T-helper 2 cell treated with Interferon-gamma antibody and Interleukin-4, amounts not matched to agents 5 μg/mL and 100 μg/mL, for 36 hours (primary cell): ENCODE results near the gene RPE65.
"Not testable (repeated sequence)": the region's sequence is repeated elsewhere in the genome, so short reads cannot be mapped to it uniquely, and the experiment has no call there.

ENCODE experiments used
- DNase-seq: peaks from one replicate; pipeline ENCODE4 v3.0.0; 2021; ENCODE audit warnings: low spot score
- H3K27ac Mint-ChIP-seq: one replicate; pipeline ENCODE4 v1.8.0; 2021; ENCODE audit warnings: mild to moderate bottlenecking, mixed read lengths
- H3K27me3 Mint-ChIP-seq: one replicate; pipeline ENCODE4 v1.8.0; 2021; ENCODE audit warnings: low read depth, mixed read lengths
- H3K36me3 Mint-ChIP-seq: one replicate; pipeline ENCODE4 v1.8.0; 2021; ENCODE audit warnings: low read depth, mixed read lengths
- H3K4me1 Mint-ChIP-seq: one replicate; pipeline ENCODE4 v1.8.0; 2021; ENCODE audit warnings: low read depth, mixed read lengths
- H3K4me3 Mint-ChIP-seq: one replicate; pipeline ENCODE4 v1.8.0; 2022; ENCODE audit warnings: mild to moderate bottlenecking, moderate library complexity, mixed read lengths
- H3K9me3 Mint-ChIP-seq: one replicate; pipeline ENCODE4 v1.8.0; 2021; ENCODE audit warnings: mixed read lengths

RPE65 gene

DNA sequence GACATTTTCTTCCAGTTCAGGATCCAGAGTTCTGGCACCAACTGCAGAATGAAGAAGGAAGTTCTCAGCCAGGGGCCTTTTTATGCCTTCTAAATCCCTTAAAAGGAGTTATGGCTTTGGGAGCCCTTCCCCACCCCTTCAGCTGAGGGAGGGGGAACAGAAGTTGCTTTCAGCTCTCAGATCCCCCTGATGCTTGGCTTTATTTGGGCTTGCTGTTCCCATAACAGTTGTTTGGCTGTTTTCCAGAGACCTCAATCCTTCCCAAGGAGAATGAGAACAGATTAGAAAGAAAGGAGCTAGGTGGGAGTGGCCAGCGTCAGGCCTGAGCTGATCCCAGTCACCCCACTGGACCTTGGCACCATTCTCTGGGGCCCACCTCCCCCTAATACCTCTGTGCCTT is at the start of gene RPE65:
Gene RPE65, minus strand, starts transcription at position 54 of the 400 bp plus-strand sequence. Its CDS starts 49 bp downstream, at position 5.
- Mint-ChIP-seq H3K9me3 (no peaks in the 10 kb centered on the region), H3K27me3 (no peaks in the 10 kb centered on the region), H3K4me1 (no peaks in the 10 kb centered on the region), H3K27ac (no peak within 1 kb of the TSS), H3K36me3 (no peaks in the 10 kb centered on the region), H3K4me3 (no peak within 1 kb of the TSS)
- no peak for DNase-seq

DNA sequence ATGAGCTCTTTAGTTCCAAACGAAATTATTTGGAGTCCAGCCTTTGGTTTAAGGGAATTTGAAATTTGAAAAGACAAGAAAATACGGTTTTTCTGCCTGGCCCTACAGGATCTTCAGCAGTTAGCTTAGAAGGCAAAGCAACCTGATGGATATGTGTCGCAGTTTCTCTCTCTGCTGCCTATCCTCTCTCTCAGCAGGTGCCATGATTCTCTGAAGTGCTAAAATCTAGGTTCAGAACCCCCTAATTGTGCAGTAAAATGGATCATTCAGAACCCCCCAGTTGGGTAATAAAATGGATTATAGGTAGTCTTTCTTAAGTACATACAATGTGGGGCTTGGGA is 47.6 kb upstream of the RPE65 start:
- peaks cover 36% of the 10 kb centered on the region for H3K4me1 Mint-ChIP-seq
- H3K27me3 Mint-ChIP-seq = peaks cover 31% of the 10 kb centered on the region
- H3K36me3 Mint-ChIP-seq = peaks cover 15% of the 10 kb centered on the region
- H3K27ac Mint-ChIP-seq = peak overlapping the region; percentile 91
- no peaks in the 10 kb centered on the region for H3K9me3 Mint-ChIP-seq
- DNase-seq = no peak
- peak overlapping the region; percentile 96 for H3K4me3 Mint-ChIP-seq

DNA sequence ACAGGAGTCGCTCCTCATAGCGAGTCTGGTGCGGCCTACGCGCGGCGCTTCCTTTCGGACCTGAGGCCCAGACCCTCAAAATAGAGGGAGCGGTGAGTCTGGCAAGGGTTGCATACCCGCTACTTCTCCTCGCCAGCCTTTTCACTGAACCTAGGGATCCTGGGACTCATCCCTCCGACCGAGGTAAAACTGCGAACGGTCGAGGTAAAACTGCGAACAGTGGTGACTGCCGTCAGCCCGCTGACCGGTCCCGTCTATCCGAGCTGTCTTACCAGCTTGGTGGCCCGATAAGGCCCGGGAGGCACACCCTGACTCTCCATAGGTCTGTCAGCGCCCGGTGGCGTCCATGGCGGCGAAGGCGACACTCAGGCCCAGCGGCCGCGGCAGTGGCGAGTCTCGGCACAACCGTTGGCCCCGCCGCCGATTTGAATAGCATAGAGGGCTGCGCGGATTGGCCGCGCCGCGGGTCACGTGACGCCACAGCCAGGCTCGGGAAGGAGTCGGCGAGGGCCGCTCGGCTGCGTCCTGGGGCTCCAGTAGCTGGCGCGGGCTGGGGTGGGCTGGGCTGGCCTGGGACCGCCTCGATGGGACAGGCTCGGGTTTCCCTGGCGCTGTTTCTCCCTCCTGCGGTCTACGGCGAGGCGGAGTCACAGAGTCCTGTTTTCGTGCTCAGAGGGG is 47.1 kb upstream of the RPE65 start, which contains the start of gene DEPDC1:
Gene DEPDC1, minus strand, starts transcription at position 403 of the 678 bp plus-strand sequence. Its CDS starts 83 bp downstream, at position 320.
- H3K4me3 Mint-ChIP-seq = peak within 1 kb of the TSS; percentile 96
- H3K27me3 Mint-ChIP-seq = peaks cover 30% of the 10 kb centered on the region
- peaks cover 18% of the 10 kb centered on the region for H3K36me3 Mint-ChIP-seq
- peak within 1 kb of the TSS; percentile 91 for H3K27ac Mint-ChIP-seq
- peaks cover 38% of the 10 kb centered on the region for H3K4me1 Mint-ChIP-seq
- H3K9me3 Mint-ChIP-seq = no peaks in the 10 kb centered on the region
- peak; percentile 91 for DNase-seq

DNA sequence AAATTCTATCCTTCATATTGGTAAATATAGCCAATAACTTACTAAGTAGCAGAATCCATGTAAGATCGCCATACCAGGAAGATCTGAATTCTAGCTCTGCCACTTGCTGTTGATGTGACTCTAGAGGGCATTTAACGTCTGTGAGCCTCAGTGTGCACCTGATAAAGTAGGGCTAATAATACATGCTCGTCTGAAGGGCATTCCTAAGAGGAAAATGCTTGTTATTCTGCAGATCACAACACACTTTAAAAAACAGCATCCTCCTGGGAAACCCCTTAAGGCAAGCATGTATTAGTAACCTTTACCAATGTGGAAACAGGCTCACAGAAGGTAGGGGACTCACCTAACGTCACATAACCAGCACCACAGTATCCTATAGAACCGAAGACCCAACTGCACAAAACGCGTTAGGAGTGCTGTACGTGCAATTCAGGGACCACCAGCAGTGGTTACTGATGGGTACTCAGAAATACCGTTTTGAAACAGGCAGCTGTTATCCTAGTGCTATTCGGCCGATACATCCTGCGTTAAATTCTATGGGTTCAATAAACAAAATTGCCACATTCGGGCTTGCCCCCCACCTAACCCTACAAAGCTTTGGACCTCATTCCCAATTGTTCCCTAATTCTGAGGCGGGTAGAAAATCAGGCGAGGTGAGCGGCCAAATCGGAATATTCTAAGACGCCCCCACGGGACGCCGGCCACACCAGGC is 46.4 kb upstream of the RPE65 start:
- Mint-ChIP-seq H3K27ac (peak overlapping the region; percentile 91), H3K4me3 (peak overlapping the region; percentile 96), H3K9me3 (no peaks in the 10 kb centered on the region), H3K27me3 (peaks cover 25% of the 10 kb centered on the region), H3K36me3 (peaks cover 21% of the 10 kb centered on the region), H3K4me1 (peaks cover 36% of the 10 kb centered on the region)
- DNase-seq = peak; percentile 23

DNA sequence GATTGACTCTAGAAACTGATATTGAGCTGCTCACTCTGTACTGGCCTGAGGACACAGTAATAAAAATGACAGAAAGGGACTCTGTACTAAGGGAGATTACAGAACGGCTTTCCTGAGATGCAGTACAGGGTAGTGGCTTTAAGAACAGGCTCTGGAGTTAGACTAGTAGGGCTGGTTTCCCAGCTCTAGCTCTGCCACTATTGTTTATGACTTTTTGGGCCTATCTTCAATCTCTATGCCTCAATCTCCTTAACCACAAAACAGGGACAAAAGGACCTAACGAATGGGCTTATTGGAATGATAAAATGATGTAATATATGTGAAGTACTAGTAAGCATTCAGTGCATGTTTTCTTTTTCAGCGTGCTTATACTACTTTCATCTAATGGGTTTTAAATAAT is 45.8 kb upstream of the RPE65 start:
- no peak for DNase-seq
- peaks cover 5% of the 10 kb centered on the region for H3K9me3 Mint-ChIP-seq

DNA sequence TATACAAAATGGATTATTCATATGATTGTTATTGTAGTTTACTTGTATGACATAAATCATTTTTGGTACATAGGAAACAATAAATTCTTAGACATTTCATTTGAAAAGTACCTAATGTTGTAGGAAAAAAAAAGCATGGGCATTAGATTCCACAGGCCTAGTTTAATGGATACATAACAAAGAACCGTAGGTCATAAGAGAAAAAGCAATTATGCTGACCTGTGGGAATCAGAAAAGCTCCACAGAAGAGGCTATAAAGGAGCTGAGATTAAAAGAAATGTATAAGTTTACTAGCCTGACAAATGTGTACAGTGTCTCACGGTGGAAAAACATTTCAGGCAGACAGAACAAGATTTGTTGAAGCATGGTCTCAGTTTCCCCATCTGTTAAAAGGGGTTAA is 43.4 kb upstream of the RPE65 start:
- Mint-ChIP-seq H3K9me3 (peaks cover 10% of the 10 kb centered on the region), H3K36me3 (peaks cover 40% of the 10 kb centered on the region), H3K27me3 (peaks cover 6% of the 10 kb centered on the region), H3K4me1 (peaks cover 39% of the 10 kb centered on the region), H3K27ac (no peak overlapping the region), H3K4me3 (no peak overlapping the region)
- no peak for DNase-seq

More for the DNA sequence above, 45.8 kb upstream of the RPE65 start:
- Mint-ChIP-seq H3K4me1 (peaks cover 39% of the 10 kb centered on the region), H3K36me3 (peaks cover 26% of the 10 kb centered on the region), H3K27me3 (peaks cover 19% of the 10 kb centered on the region), H3K27ac (peak overlapping the region; percentile 91), H3K4me3 (peak overlapping the region; percentile 96)

DNA sequence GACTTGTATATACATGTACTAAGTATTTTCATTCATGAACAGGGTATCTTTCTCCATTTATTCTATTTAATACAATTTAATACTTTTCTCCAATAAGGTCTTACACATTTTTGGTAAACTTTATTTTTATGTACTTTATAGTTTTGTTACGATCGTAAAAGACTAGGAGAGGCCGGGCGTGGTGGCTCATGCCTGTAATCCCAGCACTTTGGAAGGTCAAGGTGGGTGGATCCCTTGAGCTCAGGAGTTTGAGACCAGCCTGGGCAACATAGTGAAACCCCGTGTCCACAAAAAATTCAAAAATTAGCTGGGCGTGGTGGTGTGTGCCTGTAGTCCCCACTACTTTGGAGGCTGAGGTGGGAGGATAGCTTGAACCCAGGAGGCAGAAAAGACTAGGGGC is 42.5 kb upstream of the RPE65 start:
- not testable (repeated sequence) for H3K27me3 Mint-ChIP-seq, H3K27ac Mint-ChIP-seq, DNase-seq, H3K9me3 Mint-ChIP-seq
- Mint-ChIP-seq H3K36me3 (peaks cover 47% of the 10 kb centered on the region), H3K4me3 (peak overlapping the region; percentile 3), H3K4me1 (peaks cover 37% of the 10 kb centered on the region)

DNA sequence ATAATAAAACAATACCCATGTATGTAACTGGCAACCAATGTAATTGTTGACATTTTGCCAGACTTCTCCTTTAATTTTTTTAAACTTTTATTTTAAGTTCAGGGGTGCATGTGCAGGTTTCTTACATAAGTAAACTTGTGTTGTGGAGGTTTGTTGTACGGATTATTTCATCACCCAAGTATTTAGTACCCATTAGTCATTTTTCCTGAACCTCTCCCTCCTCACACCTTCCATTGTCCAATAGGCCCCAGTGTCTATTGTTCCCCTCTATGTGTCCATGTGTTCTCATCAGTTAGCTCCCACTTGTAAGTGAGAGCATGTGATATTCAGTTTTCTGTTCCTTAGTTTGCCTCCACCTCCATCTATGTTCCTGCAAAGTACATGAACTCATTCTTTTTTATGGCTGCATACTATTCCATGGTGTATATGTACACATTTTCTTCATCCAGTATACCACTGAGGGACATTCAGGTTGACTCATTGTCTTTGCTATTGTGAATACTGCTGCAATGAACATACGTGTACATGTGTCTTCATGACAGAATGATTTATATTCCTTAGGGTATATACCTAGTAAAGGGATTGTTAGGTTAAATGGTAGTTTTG is 40.4 kb upstream of the RPE65 start:
- peaks cover 53% of the 10 kb centered on the region for H3K36me3 Mint-ChIP-seq
- DNase-seq = no peak
- no peak overlapping the region for H3K27ac Mint-ChIP-seq
- peaks cover 35% of the 10 kb centered on the region for H3K4me1 Mint-ChIP-seq
- no peaks in the 10 kb centered on the region for H3K27me3 Mint-ChIP-seq
- peaks cover 10% of the 10 kb centered on the region for H3K9me3 Mint-ChIP-seq
- H3K4me3 Mint-ChIP-seq = no peak overlapping the region

DNA sequence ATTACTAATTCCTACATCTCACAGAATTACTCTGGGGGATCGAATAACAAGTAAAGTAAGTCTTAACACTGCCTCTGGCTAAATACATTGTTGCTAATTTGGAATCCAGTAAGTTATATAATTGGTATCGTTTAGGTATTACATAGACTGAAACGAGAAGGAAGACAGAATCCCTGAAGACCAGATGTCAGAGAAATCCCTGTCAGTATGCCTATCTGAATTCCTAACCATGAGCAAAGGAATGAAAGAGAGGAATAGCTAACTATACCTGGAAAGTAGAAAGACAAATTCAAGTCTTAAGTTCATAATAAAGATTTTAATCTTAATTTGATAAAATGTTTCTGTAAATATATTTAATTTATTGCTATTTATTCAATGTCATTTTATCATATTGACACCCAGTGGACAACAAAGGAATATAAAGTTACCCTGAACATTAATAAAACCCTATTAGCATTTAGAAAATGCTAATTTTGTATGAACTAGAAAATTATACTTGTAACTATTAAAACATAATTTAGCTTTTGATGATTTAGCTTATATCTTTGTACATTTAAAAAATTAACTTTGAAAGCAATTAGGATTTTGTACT is 35.8 kb upstream of the RPE65 start:
- no peak for DNase-seq
- Mint-ChIP-seq H3K4me3 (no peak overlapping the region), H3K4me1 (peaks cover 13% of the 10 kb centered on the region), H3K27me3 (no peaks in the 10 kb centered on the region), H3K36me3 (peaks cover 55% of the 10 kb centered on the region), H3K9me3 (peaks cover 4% of the 10 kb centered on the region), H3K27ac (no peak overlapping the region)

DNA sequence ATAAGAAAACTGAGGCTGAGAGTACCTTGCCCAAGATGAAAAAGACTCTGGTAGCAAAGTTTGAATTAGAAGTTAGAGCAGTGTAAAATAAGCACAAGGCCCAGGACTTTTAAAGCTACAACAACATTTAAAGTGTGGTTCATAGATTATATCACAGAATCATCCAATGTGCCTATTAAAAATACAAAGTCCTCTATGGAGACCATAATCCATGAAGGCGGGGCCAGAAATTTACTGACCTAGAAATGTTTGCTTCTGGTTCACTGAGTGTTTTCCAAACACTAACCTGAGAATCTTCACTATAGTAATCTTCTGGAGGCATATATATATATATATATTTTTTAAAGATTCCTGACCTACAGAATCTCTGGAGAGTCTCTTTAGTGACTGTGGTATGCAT is 34.9 kb upstream of the RPE65 start:
- Mint-ChIP-seq H3K9me3 (no peaks in the 10 kb centered on the region), H3K36me3 (peaks cover 54% of the 10 kb centered on the region), H3K4me3 (no peak overlapping the region), H3K27ac (no peak overlapping the region), H3K4me1 (peaks cover 13% of the 10 kb centered on the region), H3K27me3 (no peaks in the 10 kb centered on the region)
- DNase-seq = no peak

DNA sequence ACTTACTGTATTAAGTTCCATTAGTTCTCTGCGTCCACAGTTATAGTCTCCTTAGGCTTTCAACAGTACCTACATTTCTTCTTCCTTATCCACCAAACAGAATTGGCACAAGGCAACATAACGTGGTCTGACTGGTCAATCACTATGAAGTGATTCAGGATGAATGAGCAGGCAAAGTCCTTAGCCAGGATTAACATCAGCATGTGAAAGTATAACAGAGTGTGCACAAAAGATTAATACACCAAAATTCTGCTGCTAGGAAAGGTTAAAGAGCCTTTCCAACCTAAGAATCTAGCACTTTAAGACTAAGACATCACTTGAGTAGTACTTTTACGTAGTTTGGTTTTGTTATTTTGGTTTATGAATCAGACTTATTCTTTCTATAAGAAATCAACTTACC is 31.3 kb upstream of the RPE65 start:
- Mint-ChIP-seq H3K4me1 (peaks cover 3% of the 10 kb centered on the region), H3K9me3 (no peaks in the 10 kb centered on the region), H3K27me3 (no peaks in the 10 kb centered on the region), H3K4me3 (no peak overlapping the region), H3K27ac (no peak overlapping the region), H3K36me3 (peaks cover 51% of the 10 kb centered on the region)
- no peak for DNase-seq

DNA sequence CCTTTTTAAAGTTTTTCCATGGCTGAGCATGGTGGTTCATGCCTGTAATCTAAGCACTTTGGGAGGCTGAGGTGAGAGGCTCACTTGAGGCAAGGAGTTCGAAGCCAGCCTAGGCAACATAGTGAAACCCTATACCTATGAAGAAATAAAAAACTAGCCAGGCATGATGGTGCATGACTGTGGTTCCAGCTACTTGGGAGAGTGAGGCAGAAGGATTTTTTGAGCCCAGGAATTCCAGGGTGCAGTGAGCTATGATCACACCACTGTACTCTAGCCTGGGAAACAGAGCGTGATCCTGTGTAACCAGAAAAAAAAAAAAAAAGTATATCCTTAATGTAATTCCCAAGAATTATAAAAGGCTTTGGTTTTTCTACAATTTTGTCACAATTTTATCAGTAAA is 29.7 kb upstream of the RPE65 start:
- Mint-ChIP-seq H3K4me1 (peaks cover 3% of the 10 kb centered on the region), H3K27me3 (no peaks in the 10 kb centered on the region), H3K27ac (no peak overlapping the region), H3K36me3 (peaks cover 45% of the 10 kb centered on the region), H3K4me3 (no peak overlapping the region), H3K9me3 (no peaks in the 10 kb centered on the region)
- no peak for DNase-seq

DNA sequence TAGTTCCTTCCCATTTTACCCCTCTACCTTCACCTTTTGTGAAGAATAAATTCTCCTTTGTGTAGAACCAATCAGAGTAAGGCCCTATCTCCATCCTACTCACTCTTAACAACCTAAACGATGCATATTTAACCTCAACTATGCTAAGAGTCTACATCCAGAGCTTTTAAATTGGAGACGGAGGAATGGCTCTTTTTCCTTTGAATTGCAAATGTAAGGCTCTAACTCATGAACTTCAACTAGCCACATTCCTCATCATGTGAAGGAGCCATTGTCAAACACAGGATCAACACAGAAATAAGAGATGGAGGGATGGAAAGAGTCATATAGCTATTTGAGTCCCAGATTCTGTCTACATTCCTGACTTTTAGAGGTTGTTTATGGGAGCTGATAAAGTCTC is 28.9 kb upstream of the RPE65 start:
- no peak overlapping the region for H3K27ac Mint-ChIP-seq
- H3K4me1 Mint-ChIP-seq = peaks cover 3% of the 10 kb centered on the region
- H3K4me3 Mint-ChIP-seq = no peak overlapping the region
- H3K27me3 Mint-ChIP-seq = no peaks in the 10 kb centered on the region
- H3K9me3 Mint-ChIP-seq = no peaks in the 10 kb centered on the region
- no peak for DNase-seq
- peaks cover 45% of the 10 kb centered on the region for H3K36me3 Mint-ChIP-seq

DNA sequence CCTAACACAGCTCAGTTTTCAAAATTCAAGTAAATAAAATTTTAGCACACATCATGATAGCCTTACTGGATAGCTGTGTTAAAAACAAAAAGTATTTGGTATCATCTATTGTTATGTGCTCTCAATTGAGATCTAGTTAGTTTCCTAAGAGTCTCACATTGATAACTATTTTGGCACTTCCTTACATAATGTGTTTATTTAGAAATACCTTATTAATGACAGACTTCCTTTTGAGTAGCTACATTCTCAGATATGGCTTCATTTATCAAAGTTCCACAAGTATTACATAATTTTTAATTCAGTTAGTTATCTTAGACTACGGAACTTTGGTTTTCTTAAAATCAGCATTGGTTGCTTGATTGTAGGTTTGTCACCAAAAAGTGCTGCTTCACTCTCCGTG is 26.9 kb upstream of the RPE65 start:
- H3K36me3 Mint-ChIP-seq = peaks cover 31% of the 10 kb centered on the region
- H3K4me3 Mint-ChIP-seq, H3K9me3 Mint-ChIP-seq, H3K27me3 Mint-ChIP-seq, H3K4me1 Mint-ChIP-seq, DNase-seq, H3K27ac Mint-ChIP-seq: not testable (repeated sequence)
